ENCODE results near the gene DSCAML1. TPM values are rescaled to one million over a fixed set of nuclear protein-coding genes. Genes with fewer than 3 reads are reported as not detected.

The DSCAML1 gene
- total and polyA plus RNA-seq, 10 of the 15 experiments (the other 5 are each of a cell fraction or from before 2014, with no cell fraction given): 0.03 to 0.18 (median 0.06) TPM; not detected in 1

GRCh38 chr11:117575856-117576255 is 221.2 kb downstream of the DSCAML1 start:
- RAD21 ChIA-PET (ENCODE audit: unreplicated experiment): no interaction called here
- POLR2A ChIA-PET: no interaction called here
- CTCF ChIA-PET: no interaction called here
- intact Hi-C loops (cut with micrococcal nuclease; ENCODE audit: unreplicated experiment) (no loop called here), in situ Hi-C loops (cut with MboI) (no loop called here)
- H3K4me2 ChIP-seq (ENCODE audit: control insufficient read depth, insufficient read depth): no peak overlapping the region
- SMC1A ChIA-PET (ENCODE audit: uncharacterized antibody, unreplicated experiment): interaction anchor here (1.0 to 1.6 kb wide), 2 partner anchors 24 to 150 kb away, joined by 3 to 4 read pairs; no protein-coding TSS in a partner anchor
- 33% methylated on average over 4 of the region's 4 CpGs for WGBS (ENCODE audit: insufficient coverage, insufficient replicate concordance, low lambda C conversion rate, missing lambda C conversion rate)
- H3K79me2 ChIP-seq (ENCODE audit: control insufficient read depth, insufficient read depth, low read length): no peaks in the 10 kb centered on the region
- no peaks in the 10 kb centered on the region for H3K36me3 ChIP-seq (ENCODE audit: control insufficient read depth in 2 of 2, insufficient read depth in 2 of 2, low read length in 1 of 2)
- no peak overlapping the region for H3K9ac ChIP-seq (ENCODE audit: control insufficient read depth, insufficient read depth, low read length)
- no peak for FAIRE-seq
- TF ChIP-seq IKZF2 (IDR thresholded peaks at IDR 0.05) (no peak), ZNF687 (IDR thresholded peaks at IDR 0.05) (no peak), DPF2 (IDR thresholded peaks at IDR 0.05) (no peak), RAD21 (IDR thresholded peaks at IDR 0.05; ENCODE audit: insufficient read depth, low read depth, low read length) (no peak), SRF (IDR thresholded peaks at IDR 0.05; ENCODE audit: low read depth in 2 of 2, low read length in 2 of 2) (no peak), PAX8 (IDR thresholded peaks at IDR 0.05) (no peak), ZNF622 (IDR thresholded peaks at IDR 0.05) (no peak), MXI1 (IDR thresholded peaks at IDR 0.05; ENCODE audit: low read depth, low read length) (no peak), NR2F1 (conservative IDR thresholded peaks at IDR 0.05) (no peak), TCF12 (IDR thresholded peaks at IDR 0.05; ENCODE audit: low read depth, low read length) (no peak), TBL1XR1 (IDR thresholded peaks at IDR 0.05; ENCODE audit: low read depth, low read length) (no peak), KLF5 (IDR thresholded peaks at IDR 0.05; ENCODE audit: partially characterized antibody) (no peak), YY1 (IDR thresholded peaks at IDR 0.05; ENCODE audit: low read depth, low read length) (no peak), BCLAF1 (IDR thresholded peaks at IDR 0.05) (no peak), CBFB (IDR thresholded peaks at IDR 0.05; ENCODE audit: low read depth) (no peak), SIN3A (IDR thresholded peaks at IDR 0.05; ENCODE audit: low read depth, low read length) (no peak), POLR2AphosphoS5 (IDR thresholded peaks at IDR 0.05; ENCODE audit: low read length) (no peak)
- H3K4me1 ChIP-seq (ENCODE audit: control insufficient read depth, insufficient read depth, low read length): no peaks in the 10 kb centered on the region
- no peak overlapping the region for H3K27ac ChIP-seq (ENCODE audit: control insufficient read depth, insufficient read depth)
- H2AFZ ChIP-seq (ENCODE audit: control insufficient read depth, low read depth, low read length): no peak overlapping the region
- BruUV-seq (replicated peaks): no TSS peak
- no peaks in the 10 kb centered on the region for H3K9me3 ChIP-seq (replicated peaks; ENCODE audit: control insufficient read depth, insufficient read depth, low read length)
- no peaks in the 10 kb centered on the region for H4K20me1 ChIP-seq (ENCODE audit: control insufficient read depth, insufficient read depth)
- no peak overlapping the region for H3K4me3 ChIP-seq
- no peak for DNase-seq (ENCODE audit: low read depth, low spot score)
- peaks cover 0 to 4% of the 10 kb centered on the region in 2 experiments; a peak in 2 of 4 replicates for H3K27me3 ChIP-seq (replicated peaks in 1 of 2; ENCODE audit: control insufficient read depth in 2 of 2, insufficient read depth in 2 of 2, low read length in 1 of 2)
- no peak for ATAC-seq

All from GM12878 (cell line).